Cardiac septum (tissue), 1 donor: ENCODE measurements around the gene ENC1. TPM values are rescaled to one million over a fixed set of nuclear protein-coding genes. Genes with fewer than 3 reads are reported as not detected.
"Not testable (repeated sequence)": the region's sequence is repeated elsewhere in the genome, so short reads cannot be mapped to it uniquely, and the experiment has no call there.

Experiments
- DNase-seq: peaks from one replicate; pipeline ENCODE4 v3.0.0-alpha.2; 2020; ENCODE audit warnings: low spot score
- intact Hi-C: fragments of 100-400 bp; cut with DNase I; formaldehyde crosslinking; loops from one replicate; pipeline ENCODE4 v1.14.0; 2022
- long read RNA-seq: library from polyadenylated mRNA; unstranded; transcript quantifications from one replicate; pipeline ENCODE4 v2.0.0, GENCODE V29; 2021
- total RNA-seq: library from RNA; stranded (reverse); fragmentation: NEBNext Ultra II Directional; extraction: Animal tissue kit (Norgen Biotek cat#: 25700); gene quantifications from one replicate; pipeline ENCODE4 v1.2.1, GENCODE V29; 2021
- donor health status: DM: no; HTN: no; CAD: no.

Gene ENC1
- 6.6 TPM for total RNA-seq
- long read RNA-seq, full-length matches to known transcripts: 1 of 3 reads
- long read RNA-seq, partial matches to known transcripts: 2 of 3 reads
- long read RNA-seq, other reads (novel, unspliced or antisense): 0 of 3 reads

GRCh38 chr5:74640450-74640953 lies at the start of gene ENC1:
TSS of gene ENC1 (minus strand) at chr5:74640728. CDS start at chr5:74636485, 4,243 bp downstream.
- DNase-seq: peak; percentile 94
- intact Hi-C loops: loop anchor here (5.0 to 10.0 kb wide), 5 partner anchors 258 to 1046 kb away; no protein-coding TSS in a partner anchor

GRCh38 chr5:74686962-74687751 lies 46.6 kb upstream of the ENC1 start:
- DNase-seq: no peak
- intact Hi-C loops: no loop called here

- intact Hi-C loops: no loop called here
Observed at GRCh38 chr5:74685979-74686631, 45.6 kb upstream of the ENC1 start.

GRCh38 chr5:74684900-74685851 lies 44.6 kb upstream of the ENC1 start, which contains the start of gene HEXB:
TSS of gene HEXB (plus strand) at chr5:74685233. CDS start at chr5:74685261, 28 bp downstream.
- DNase-seq: peak; percentile 97
- intact Hi-C loops: no loop called here

More at GRCh38 chr5:74685979-74686631, 45.6 kb upstream of the ENC1 start:
- no peak for DNase-seq

- DNase-seq: no peak
- intact Hi-C loops: no loop called here
Observed at GRCh38 chr5:74679966-74680365, 39.4 kb upstream of the ENC1 start.

- intact Hi-C loops, DNase-seq: not testable (repeated sequence)
Observed at GRCh38 chr5:74679300-74679699, 38.8 kb upstream of the ENC1 start.

GRCh38 chr5:74678123-74678522 lies 37.6 kb upstream of the ENC1 start:
- intact Hi-C loops, DNase-seq: not testable (repeated sequence)

GRCh38 chr5:74676466-74676865 lies 35.9 kb upstream of the ENC1 start:
- DNase-seq, intact Hi-C loops: not testable (repeated sequence)

GRCh38 chr5:74673011-74673790 lies 32.7 kb upstream of the ENC1 start:
- intact Hi-C loops: loop anchor here (5.0 kb wide), 1 partner anchor 244 kb away; no protein-coding TSS in a partner anchor
- DNase-seq: no peak

GRCh38 chr5:74672215-74672877 lies 31.8 kb upstream of the ENC1 start:
- no peak for DNase-seq
- intact Hi-C loops: loop anchor here (5.0 kb wide), 1 partner anchor 245 kb away; no protein-coding TSS in a partner anchor

- no peak for DNase-seq
- intact Hi-C loops: loop anchor here (5.0 kb wide), 1 partner anchor 247 kb away; no protein-coding TSS in a partner anchor
Observed at GRCh38 chr5:74670396-74671038, 30.0 kb upstream of the ENC1 start.

- intact Hi-C loops: loop anchor here (5.0 kb wide), 1 partner anchor 247 kb away; no protein-coding TSS in a partner anchor
- DNase-seq: no peak
Observed at GRCh38 chr5:74669821-74670220, 29.3 kb upstream of the ENC1 start.

GRCh38 chr5:74667396-74667795 lies 26.9 kb upstream of the ENC1 start:
- DNase-seq: no peak
- intact Hi-C loops: no loop called here

GRCh38 chr5:74665816-74666215 lies 25.3 kb upstream of the ENC1 start:
- DNase-seq: no peak
- intact Hi-C loops: no loop called here

GRCh38 chr5:74665273-74665672 lies 24.7 kb upstream of the ENC1 start:
- no peak for DNase-seq
- intact Hi-C loops: no loop called here

- no peak for DNase-seq
- intact Hi-C loops: no loop called here
Observed at GRCh38 chr5:74664551-74664950, 24.0 kb upstream of the ENC1 start.

GRCh38 chr5:74660873-74661272 lies 20.3 kb upstream of the ENC1 start:
- no peak for DNase-seq
- intact Hi-C loops: no loop called here
